OCI-M1 (cell line): ENCODE measurements around the gene CENATAC.
"Not testable (repeated sequence)": the region's sequence is repeated elsewhere in the genome, so short reads cannot be mapped to it uniquely, and the experiment has no call there.

Experiments used
- DNase-seq: peaks from one replicate; lab custom pipeline; 2025; lab: John Stamatoyannopoulos, UW

CENATAC gene

DNA sequence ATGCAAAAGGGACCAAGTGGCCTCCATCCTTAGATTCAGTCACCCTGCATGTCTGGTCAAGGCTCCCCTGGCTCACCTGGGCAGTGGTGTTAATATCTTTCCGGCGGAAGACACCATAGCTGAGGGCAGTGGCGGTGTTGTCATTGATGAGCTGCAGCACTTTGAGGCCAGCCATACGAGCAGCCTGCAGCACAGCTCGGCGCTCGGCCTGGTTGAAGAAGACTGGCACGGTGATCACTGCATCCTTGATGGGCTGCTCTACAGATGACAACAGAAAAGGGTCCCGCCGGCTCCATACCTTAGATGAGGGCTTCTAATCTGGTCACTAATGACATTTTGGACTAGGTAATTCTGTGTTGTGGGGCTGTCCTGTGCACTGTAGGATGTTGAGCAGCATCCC is 56.5 kb downstream of the CENATAC start:
- no peak for DNase-seq

DNA sequence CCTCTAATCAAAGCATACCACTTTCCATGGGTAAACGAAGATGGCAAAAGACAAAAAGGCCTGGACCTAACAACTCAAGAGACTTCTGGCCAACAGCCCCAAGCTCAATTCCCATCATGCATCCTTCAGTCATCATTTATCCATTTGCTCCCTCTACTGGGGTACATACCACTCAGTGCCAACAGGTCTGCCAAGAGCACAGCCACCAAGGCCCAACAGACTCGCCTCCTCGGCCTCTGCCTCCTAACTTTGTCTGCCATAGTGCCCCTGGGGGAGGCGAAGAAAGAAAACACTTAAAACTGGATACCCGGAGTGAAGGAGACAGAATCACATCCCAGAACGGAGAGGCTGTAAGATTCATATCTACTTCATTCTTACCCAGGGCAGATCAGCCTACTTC is 58.0 kb downstream of the CENATAC start:
- peak; percentile 61 for DNase-seq

DNA sequence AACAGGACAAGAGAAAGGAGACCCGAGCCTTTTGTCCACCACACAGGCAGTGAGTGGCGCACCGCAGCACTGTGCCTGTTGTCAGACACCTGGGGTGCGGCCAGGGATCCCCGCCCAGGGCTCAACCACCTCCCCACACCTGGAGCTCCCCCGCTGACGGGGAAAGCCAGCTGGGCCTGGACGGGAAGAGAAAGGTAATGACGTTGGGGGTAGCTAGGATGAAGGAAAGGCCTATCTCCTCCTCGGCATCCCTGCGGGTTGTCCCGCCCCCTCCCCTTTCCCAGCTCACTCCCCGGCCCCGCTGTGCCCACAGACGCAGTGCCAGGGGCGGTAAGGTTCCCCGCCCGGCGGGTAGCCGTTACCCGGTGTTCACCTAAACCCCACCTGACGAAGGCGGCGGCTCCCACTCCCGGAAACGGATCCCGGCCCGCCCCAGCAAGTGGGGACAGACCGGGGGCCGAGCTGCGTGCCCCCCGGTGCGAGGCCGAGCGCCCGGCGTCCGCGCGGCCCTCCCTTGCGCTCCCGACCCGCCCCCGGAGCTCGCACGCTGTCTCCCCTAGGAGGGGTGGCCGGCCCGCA is 58.6 kb downstream of the CENATAC start:
- peak; percentile 66 for DNase-seq

DNA sequence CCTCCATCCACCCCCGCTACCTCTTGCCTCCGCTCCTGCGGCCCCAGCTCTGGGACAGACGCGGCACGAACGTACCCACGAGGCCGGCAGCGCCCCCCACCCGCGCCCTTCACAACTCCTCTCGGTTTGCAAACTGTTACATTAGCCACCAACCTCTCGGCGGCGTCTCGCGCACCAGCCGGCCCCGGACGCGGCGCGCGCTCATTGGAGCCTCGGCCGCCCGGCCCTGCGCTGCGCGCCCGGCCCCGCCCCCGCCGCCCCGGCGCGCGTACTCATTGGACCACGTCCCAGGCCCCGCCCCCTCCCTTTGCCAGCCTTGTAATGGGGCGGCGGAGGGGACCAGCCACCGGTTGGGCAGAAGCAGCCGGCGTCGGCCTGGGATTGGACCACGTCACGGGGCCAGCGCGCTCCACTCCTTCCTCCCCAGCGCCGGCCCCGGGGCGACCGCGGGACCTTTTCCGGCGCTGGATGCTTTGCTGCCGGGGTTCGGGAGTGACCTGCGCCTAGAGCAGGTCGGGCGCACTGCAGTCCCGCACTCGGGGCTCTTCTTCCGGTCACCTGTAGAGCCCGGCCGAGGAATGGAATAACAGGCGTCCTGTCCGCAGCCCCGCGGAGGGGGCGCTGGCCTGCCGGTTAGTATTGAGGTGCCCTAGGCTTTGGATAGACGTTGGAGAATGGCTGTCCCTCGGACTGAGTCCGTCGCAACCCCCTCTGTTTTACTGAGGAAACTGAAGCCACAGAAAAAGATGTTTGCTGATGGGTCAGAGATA is 59.2 kb downstream of the CENATAC start, which contains the start of gene HYOU1:
Gene HYOU1 (minus strand): TSS at position 206 of the 770 bp plus-strand sequence. CDS start 1,045 bp downstream, outside the sequence.
- DNase-seq, result peak; percentile 99

DNA sequence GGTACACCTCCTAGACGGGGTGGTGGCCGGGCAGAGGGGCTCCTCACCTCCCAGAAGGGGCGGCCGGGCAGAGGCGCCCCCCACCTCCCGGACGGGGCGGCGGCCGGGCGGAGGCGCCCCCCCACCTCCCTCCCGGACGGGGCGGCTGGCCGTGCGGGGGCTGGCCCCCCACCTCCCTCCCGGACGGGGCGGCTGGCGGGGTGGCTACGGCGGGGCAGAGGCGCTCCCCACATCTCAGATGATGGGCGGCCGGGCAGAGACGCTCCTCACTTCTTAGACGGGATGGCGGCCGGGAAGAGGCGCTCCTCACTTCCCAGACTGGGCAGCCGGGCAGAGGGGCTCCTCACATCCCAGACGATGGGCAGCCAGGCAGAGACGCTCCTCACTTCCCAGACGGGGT is 61.2 kb downstream of the CENATAC start:
- DNase-seq, result not testable (repeated sequence)

DNA sequence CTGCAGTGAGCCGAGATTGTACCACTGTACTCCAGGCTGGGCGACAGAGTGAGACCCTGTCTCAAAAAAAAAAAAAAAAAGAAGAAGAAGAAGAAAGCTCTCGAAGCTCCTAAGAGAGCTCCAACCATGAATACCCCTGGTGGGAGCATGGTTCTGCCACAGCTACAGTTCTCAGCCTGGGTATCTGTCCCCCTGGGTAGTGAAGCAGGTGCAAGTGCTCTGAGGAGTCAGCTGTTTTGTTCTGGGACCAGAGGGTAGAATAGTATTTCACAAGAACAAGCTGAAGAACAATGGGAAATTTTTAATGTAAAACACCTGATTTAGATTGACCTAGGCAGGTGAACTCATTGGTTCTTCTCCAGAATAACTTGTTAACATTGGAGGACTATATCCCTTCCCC is 63.3 kb downstream of the CENATAC start:
- DNase-seq, result no peak

DNA sequence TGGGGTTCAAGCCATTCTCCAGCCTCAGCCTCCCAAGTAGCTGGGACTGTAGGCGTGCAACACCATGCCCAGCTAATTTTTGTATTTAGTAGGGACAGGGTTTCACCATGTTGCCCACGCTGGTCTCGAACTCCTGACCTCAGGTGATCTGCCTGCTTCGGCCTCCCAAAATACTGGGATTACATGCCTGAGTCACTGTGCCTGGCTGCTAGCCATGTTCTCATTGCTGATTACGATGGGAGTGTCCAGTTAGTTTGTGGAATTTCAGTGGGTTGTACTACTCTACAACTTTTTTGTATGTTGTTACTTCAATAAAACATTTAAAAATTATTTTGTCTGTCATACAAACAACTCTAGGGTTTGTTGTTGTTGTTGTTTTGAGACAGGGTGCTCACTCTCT is 64.8 kb downstream of the CENATAC start:
- peak; percentile 73 for DNase-seq

DNA sequence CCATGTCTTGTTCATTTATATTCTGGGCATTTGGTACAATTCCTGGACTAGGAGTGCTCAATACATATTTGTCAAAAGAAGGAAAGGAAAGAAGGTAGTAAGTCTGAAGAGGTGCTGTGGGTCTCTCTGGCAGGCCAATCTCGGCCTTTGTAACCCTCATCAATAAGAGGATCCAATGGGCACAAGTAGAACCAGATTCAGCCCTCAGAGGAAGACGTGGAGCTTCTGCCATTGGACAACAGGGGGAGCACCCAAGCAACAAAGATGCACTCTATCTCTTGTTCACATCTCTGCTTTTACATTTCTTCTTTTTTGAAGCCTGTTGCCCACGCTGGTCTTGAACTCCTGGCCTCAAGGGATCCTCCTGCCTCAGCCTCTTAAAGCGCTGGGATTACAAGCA is 67.4 kb downstream of the CENATAC start:
- peak; percentile 89 for DNase-seq
